SH-SY5Y (cell line): ENCODE results near the gene RAPGEF3.

Experiments
- GATA2 ChIP-seq: IDR thresholded peaks from 2 replicates; pipeline ENCODE4 v1.6.1; 2011; ENCODE audit warnings: mild to moderate bottlenecking, low read depth, low read length
- GATA3 ChIP-seq: IDR thresholded peaks from 2 replicates; pipeline ENCODE4 v1.6.1; 2011; ENCODE audit warnings: low read depth, mild to moderate bottlenecking, low read length, moderate library complexity

GRCh38 chr12:47736216-47736615, 22.5 kb downstream of the RAPGEF3 start:
- no peak for TF ChIP-seq GATA2
- TF ChIP-seq GATA3, result no peak
